ENCODE data around the gene XPO6. TPM values are rescaled to one million over a fixed set of nuclear protein-coding genes. Genes with fewer than 3 reads are reported as not detected.

XPO6 gene
- total RNA-seq, 1 experiment from 2014 or later, result 162 TPM

DNA sequence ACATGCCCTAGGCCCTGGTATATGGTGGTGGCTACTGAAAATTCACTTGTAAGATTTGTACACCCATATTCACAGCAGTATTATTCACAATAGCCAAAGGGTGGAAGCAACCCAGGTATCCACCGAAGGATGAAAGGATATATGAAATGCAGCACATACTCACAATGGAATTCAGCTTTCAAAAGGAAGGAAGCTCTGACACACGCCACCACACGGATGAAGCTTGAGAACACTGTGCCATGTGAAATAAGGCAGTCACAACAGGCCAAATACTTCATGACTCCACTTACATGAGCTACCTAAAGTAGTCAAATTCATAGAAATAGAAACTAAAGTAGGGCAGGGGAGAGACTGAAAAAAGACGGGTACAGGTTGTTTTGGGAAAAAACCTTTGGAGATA, 2.9 kb downstream of the XPO6 start:
- peaks cover 3% of the 10 kb centered on the region; the same call in 1 of the 2 replicates for H4K20me1 ChIP-seq (ENCODE audit: insufficient read depth)

More for the DNA sequence above, 2.9 kb downstream of the XPO6 start:
- BruUV-seq (replicated peaks), result no TSS peak
- ATAC-seq, result no peak
- Histone ChIP-seq H3K9me2 (ENCODE audit: insufficient read depth) (no peaks in the 10 kb centered on the region), H2AFZ (ENCODE audit: low read depth, low read length, poor library complexity, severe bottlenecking) (no peak overlapping the region), H3K79me2 (ENCODE audit: insufficient read depth, low read length) (peaks cover 76% of the 10 kb centered on the region), H3K36me3 (ENCODE audit: control insufficient read depth in 1 of 2, insufficient read depth in 2 of 2, low read length in 2 of 2) (peaks cover 32 to 46% of the 10 kb centered on the region in 2 experiments), H3K4me1 (ENCODE audit: control insufficient read depth in 1 of 2, insufficient read depth in 2 of 2, low read length in 2 of 2) (peaks cover 17 to 24% of the 10 kb centered on the region in 2 experiments), H3K27ac (ENCODE audit: low read depth, low read length) (no peak overlapping the region), H3K9me3 (ENCODE audit: control insufficient read depth in 1 of 2, insufficient read depth in 1 of 2, low read depth in 1 of 2, low read length in 2 of 2) (no peaks in the 10 kb centered on the region), H3K27me3 (ENCODE audit: insufficient read depth, low read length) (no peaks in the 10 kb centered on the region), H3K9ac (ENCODE audit: low read length) (no peak overlapping the region), H3K4me2 (ENCODE audit: low read length) (no peak overlapping the region), H3K4me3 (replicated peaks in 1 of 2; ENCODE audit: low read depth in 1 of 2, low read length in 2 of 2) (no peak overlapping the region)
- intact Hi-C loops (cut with micrococcal nuclease), result no loop called here
- RAD21 ChIA-PET (ENCODE audit: low non-redundant PET in 1 of 2, low total read pairs in 2 of 2, uncharacterized antibody in 2 of 2, unreplicated experiment in 2 of 2), result no interaction called here
- POLR2A ChIA-PET, result no interaction called here
- TF ChIP-seq SIN3A (IDR thresholded peaks at IDR 0.05; ENCODE audit: low read depth) (no peak), SP1 (IDR thresholded peaks at IDR 0.05; ENCODE audit: low read depth) (no peak), ELF1 (IDR thresholded peaks at IDR 0.05; ENCODE audit: borderline replicate concordance, low read depth) (no peak), CBX3 (IDR thresholded peaks at IDR 0.05; ENCODE audit: low read depth) (no peak), POLR2AphosphoS5 (IDR thresholded peaks at IDR 0.05; ENCODE audit: low read depth, low read length) (no peak), EZH2phosphoT487 (IDR thresholded peaks at IDR 0.05; ENCODE audit: borderline replicate concordance) (no peak), ZFX (IDR thresholded peaks at IDR 0.05) (no peak), TCF7L2 (IDR thresholded peaks at IDR 0.05; ENCODE audit: borderline replicate concordance, extremely low read depth, insufficient read depth, insufficient read length) (no peak), FOSL1 (IDR thresholded peaks at IDR 0.05; ENCODE audit: low read depth) (no peak)
- TF ChIP-seq, protein P1, sequence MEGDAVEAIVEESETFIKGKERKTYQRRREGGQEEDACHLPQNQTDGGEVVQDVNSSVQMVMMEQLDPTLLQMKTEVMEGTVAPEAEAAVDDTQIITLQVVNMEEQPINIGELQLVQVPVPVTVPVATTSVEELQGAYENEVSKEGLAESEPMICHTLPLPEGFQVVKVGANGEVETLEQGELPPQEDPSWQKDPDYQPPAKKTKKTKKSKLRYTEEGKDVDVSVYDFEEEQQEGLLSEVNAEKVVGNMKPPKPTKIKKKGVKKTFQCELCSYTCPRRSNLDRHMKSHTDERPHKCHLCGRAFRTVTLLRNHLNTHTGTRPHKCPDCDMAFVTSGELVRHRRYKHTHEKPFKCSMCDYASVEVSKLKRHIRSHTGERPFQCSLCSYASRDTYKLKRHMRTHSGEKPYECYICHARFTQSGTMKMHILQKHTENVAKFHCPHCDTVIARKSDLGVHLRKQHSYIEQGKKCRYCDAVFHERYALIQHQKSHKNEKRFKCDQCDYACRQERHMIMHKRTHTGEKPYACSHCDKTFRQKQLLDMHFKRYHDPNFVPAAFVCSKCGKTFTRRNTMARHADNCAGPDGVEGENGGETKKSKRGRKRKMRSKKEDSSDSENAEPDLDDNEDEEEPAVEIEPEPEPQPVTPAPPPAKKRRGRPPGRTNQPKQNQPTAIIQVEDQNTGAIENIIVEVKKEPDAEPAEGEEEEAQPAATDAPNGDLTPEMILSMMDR (IDR thresholded peaks at IDR 0.05 in 2 of 3, conservative IDR thresholded peaks at IDR 0.05 in 1 of 3; ENCODE audit: borderline replicate concordance in 1 of 3, insufficient read depth in 1 of 3, low read depth in 2 of 3, low read length in 2 of 3), result no peak
- TF ChIP-seq, protein P2, sequence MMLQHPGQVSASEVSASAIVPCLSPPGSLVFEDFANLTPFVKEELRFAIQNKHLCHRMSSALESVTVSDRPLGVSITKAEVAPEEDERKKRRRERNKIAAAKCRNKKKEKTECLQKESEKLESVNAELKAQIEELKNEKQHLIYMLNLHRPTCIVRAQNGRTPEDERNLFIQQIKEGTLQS (IDR thresholded peaks at IDR 0.05), result no peak
- TF ChIP-seq, protein P3, sequence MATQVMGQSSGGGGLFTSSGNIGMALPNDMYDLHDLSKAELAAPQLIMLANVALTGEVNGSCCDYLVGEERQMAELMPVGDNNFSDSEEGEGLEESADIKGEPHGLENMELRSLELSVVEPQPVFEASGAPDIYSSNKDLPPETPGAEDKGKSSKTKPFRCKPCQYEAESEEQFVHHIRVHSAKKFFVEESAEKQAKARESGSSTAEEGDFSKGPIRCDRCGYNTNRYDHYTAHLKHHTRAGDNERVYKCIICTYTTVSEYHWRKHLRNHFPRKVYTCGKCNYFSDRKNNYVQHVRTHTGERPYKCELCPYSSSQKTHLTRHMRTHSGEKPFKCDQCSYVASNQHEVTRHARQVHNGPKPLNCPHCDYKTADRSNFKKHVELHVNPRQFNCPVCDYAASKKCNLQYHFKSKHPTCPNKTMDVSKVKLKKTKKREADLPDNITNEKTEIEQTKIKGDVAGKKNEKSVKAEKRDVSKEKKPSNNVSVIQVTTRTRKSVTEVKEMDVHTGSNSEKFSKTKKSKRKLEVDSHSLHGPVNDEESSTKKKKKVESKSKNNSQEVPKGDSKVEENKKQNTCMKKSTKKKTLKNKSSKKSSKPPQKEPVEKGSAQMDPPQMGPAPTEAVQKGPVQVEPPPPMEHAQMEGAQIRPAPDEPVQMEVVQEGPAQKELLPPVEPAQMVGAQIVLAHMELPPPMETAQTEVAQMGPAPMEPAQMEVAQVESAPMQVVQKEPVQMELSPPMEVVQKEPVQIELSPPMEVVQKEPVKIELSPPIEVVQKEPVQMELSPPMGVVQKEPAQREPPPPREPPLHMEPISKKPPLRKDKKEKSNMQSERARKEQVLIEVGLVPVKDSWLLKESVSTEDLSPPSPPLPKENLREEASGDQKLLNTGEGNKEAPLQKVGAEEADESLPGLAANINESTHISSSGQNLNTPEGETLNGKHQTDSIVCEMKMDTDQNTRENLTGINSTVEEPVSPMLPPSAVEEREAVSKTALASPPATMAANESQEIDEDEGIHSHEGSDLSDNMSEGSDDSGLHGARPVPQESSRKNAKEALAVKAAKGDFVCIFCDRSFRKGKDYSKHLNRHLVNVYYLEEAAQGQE (IDR thresholded peaks at IDR 0.05; ENCODE audit: low read depth), result no peak
- no peak for DNase-seq (ENCODE audit: low read depth, low spot score)
- CTCF ChIA-PET, result no interaction called here

All from HCT116 (cell line).